Prostate gland (tissue), 2 donors: Measurements from ENCODE around the gene KCNC1.

Experiments used
- POLR2AphosphoS5 ChIP-seq: sonication (generic); formaldehyde crosslinking; IDR thresholded peaks from one replicate; pipeline ENCODE4 v1.6.1; 2017; ENCODE audit warnings: antibody characterized with exemption
- TF ChIP-seq, protein P1 (sequence below), 4 experiments: fragments of 200-600 bp in 2 of 4; fragments of 450-650 bp in 2 of 4; sonication (generic) in 2 of 4; IDR thresholded peaks; 1 replicate in 3 of 4; 2 replicates in 1 of 4; pipeline ENCODE4 v1.5.1; 2016 to 2019; ENCODE audit warnings: antibody characterized with exemption in 4 of 4, mild to moderate bottlenecking in 2 of 4, moderate library complexity in 2 of 4

DNA sequence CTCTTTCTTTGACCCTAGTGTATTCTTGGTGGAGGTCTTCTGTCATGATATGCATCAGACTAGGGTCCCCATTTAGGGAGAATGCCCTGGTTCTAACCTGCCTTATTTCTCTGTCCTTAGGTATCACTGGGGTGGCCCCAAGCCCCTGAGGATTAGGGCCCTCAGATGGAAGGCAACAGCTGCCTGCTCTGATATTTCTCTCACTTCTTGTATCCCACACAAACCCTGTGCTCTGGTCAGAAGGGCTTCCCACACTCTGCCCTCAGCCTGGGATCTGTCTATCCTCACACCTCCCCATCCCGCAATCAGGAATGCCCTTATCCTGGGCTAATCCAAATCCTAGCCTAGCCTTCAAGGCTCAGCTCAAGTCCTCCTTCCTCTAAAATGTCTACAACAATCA lies 75.5 kb downstream of the KCNC1 start:
- TF ChIP-seq, protein P1, sequence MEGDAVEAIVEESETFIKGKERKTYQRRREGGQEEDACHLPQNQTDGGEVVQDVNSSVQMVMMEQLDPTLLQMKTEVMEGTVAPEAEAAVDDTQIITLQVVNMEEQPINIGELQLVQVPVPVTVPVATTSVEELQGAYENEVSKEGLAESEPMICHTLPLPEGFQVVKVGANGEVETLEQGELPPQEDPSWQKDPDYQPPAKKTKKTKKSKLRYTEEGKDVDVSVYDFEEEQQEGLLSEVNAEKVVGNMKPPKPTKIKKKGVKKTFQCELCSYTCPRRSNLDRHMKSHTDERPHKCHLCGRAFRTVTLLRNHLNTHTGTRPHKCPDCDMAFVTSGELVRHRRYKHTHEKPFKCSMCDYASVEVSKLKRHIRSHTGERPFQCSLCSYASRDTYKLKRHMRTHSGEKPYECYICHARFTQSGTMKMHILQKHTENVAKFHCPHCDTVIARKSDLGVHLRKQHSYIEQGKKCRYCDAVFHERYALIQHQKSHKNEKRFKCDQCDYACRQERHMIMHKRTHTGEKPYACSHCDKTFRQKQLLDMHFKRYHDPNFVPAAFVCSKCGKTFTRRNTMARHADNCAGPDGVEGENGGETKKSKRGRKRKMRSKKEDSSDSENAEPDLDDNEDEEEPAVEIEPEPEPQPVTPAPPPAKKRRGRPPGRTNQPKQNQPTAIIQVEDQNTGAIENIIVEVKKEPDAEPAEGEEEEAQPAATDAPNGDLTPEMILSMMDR (IDR thresholded peaks at IDR 0.05), result no peak
- no peak for TF ChIP-seq POLR2AphosphoS5
